Caki2 (cell line): ENCODE data around the gene TMEM119. TPM values are rescaled to one million over a fixed set of nuclear protein-coding genes. Genes with fewer than 3 reads are reported as not detected.
"Not testable (repeated sequence)": the region's sequence is repeated elsewhere in the genome, so short reads cannot be mapped to it uniquely, and the experiment has no call there.

ENCODE experiments used
- DNase-seq: peaks from one replicate; pipeline ENCODE4 v3.0.0-alpha.2; 2015; ENCODE audit warnings: low read depth
- in situ Hi-C: cut with HindIII; loops from 2 replicates; pipeline ENCODE4 v1.10.0; 2016; ENCODE audit warnings: low sequenced_read_pairs, low pct_unique_long_range_greater_than_20kb, mixed read lengths
- total RNA-seq: library from RNA; depleted of rRNA; stranded (reverse); fragments of >200 nt; shearing (Covaris generic); gene quantifications from 2 replicates; pipeline ENCODE4 v1.2.3, GENCODE V29; 2014; ENCODE audit warnings: low replicate concordance

The TMEM119 gene
- total RNA-seq, 1 experiment from 2014 or later, result not detected

GRCh38 chr12:108619369-108620160 lies 21.7 kb upstream of the TMEM119 start:
- in situ Hi-C loops, result no loop called here
- no peak for DNase-seq

GRCh38 chr12:108618953-108619274 lies 21.0 kb upstream of the TMEM119 start:
- in situ Hi-C loops, DNase-seq: not testable (repeated sequence)

- DNase-seq, result peak; percentile 68
- in situ Hi-C loops, result no loop called here
Measured at GRCh38 chr12:108618079-108618952, 20.4 kb upstream of the TMEM119 start.

DNA sequence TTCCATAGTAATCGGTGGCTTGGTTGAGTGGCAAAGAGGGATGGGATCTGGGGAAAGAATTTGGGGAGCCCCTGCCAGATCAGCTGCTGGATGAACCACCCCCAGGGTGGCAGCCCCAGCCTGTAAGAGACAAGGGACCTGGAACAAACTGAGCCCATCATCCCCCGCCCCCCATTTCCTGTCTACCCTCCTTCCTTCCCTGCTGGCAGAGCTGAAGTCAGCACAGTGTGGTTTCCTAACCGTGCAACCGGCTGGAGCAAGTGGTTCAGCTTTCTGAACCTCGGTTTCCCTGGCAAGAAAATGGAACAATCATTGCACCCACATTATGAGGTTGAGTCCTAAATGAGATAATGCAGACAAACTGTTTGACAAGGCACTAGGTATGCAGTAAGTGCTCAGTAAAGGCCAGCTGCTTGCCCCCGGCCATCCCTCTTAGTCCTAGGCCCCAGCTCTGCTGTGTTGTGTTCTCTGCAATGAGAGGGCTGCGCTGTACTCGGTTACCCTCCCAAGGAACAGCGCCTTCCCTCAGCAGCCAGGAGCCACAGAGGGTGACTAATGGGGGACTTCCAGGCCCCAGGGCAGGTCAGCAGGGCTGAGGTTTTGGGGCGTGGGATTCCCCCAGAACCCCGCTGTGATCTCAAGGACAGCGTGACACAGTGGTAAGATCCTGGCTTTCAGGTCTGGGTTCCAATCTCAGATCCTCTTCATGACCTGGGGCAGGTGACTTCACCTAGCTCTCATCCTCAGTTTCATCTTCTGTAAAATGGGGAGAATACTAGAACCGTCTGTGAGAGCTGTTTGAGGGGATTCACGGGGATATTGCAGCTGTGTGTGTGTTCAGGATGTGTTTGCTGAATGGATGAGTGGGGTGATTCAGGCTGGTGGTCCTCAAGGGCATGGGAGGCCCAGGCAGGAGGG lies 19.3 kb upstream of the TMEM119 start:
- DNase-seq, result no peak
- in situ Hi-C loops, result no loop called here

DNA sequence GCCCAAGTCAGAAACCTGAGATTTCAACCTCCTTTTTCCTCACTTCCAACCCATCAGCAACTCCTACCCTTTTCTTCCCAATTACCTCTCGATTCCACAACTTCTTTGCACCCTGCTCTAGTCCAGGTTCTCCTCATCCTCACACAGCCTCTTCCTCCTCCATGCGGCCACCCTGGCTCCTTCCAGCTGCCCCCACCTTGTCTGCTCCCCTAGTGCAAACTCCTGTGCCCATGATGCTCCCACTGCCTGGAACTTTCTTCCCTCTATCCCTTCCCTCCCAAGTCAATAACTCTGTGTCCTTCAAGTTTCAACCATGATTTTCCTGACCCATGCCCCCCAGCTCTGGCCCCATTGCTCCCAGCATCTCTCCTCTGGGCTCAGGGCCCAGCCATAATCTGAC lies 18.5 kb upstream of the TMEM119 start:
- DNase-seq, result no peak
- in situ Hi-C loops, result no loop called here

GRCh38 chr12:108615918-108616317 lies 18.0 kb upstream of the TMEM119 start:
- in situ Hi-C loops, result no loop called here
- no peak for DNase-seq

DNA sequence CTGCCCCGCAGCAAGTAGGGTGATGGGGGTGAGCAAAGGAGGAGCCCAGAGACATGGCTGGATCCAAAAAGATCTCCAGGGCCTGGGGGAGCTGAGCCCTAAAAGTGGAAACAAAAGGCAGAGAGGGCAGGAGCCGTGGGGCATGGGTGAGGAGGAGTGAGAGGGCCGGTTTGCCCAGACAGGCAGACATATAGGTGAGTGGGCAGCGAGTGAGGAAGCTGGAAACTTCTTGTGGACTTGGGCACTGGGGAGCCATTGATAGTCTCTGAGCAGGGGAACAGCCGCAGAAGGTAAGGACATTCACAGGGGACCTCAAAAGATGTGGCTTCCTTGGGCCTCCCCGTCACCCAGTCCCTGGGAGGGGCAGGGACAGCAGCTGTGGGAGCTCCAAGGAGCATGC lies 16.8 kb upstream of the TMEM119 start:
- DNase-seq, result no peak
- in situ Hi-C loops, result no loop called here

DNA sequence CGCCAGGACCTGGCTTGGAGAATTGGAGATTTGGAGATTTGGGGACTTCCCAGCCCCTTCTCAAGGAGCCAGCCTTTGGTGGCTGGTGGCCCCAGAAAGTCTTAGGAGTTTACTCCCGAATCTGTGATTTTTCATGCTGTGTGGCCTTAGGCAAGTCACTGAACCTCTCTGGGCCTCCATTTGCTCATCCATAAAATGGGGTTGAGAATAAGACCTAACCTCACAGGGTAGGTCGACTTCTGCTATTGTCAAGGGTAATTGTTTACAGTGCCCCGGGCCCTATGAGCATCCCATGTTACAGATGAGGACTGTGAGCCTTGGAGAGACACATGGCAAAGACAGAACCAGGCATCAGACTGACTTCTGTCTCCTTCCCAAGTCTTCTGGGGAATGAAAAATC lies 16.2 kb upstream of the TMEM119 start:
- no peak for DNase-seq
- in situ Hi-C loops, result no loop called here

DNA sequence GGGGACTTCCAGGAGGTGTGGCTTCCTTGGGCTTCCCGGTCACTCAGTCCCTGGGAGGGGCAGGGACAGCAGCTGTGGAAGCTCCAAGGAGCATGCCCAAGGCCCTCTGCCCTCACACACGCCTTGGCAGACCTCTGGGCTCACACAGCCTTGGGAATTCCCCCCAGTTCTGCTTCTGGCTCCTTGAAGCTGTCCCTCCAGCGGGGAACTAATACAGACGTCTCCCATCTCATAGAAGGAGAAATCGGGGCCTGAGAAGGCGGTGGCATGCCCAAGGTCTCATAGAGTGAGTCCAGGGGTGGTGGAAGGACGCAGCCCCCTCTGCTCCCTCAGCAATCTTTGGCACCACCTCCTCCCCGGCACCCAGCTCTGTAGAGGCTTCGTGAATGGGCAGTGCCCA lies 15.7 kb upstream of the TMEM119 start:
- peak; percentile 71 for DNase-seq
- in situ Hi-C loops, result no loop called here

DNA sequence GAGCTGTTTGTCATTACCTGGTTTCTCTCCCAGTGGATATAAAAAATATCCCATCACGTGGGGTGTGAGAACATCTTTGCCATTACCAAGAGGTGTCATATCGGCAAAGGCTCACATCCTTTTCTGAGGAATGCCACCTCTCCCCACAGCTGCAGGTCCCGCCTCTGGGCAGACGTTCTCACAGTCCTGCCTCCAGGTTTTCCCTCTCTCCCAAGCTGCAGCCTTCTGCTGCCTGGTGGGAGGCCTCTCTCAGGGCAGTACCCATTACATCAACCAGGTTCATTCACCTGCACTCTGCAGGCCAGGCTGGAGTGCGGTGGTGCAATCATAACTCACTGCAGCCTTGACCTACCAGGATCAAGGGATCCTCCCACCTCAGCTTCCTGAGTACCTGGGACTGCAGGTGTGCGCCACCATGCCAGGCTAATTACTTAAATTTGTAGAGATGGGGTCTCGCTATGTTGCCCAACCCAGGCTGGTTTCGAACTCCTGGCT lies 15.0 kb upstream of the TMEM119 start:
- in situ Hi-C loops, result no loop called here

DNA sequence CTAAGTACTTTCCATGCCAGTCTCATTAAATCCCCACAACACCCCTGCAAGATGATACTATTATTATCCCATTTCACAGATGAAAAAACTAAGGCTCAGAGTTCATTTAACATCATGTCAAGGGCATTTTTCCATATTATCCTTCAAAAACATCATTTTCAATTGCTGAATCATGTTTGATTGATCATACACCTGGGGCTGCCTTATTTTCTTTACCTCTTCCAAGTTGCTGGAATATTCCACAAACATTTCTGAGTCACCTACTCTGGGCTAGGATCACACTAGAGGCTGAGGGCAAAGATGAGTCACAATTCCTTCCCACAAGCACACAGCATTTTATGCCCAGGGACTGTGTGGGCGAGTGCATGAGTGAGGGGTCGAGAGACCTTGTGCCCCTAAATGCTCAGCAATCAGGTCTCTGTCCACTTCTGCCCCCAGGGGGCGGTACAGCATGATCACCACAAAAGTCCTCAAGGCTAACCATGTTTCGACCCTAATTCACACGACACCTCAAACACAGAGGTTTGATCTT lies 14.1 kb upstream of the TMEM119 start:
- peak; percentile 63 for DNase-seq
- in situ Hi-C loops, result no loop called here

More for the DNA sequence above, 15.0 kb upstream of the TMEM119 start:
- DNase-seq, result peak; percentile 51

DNA sequence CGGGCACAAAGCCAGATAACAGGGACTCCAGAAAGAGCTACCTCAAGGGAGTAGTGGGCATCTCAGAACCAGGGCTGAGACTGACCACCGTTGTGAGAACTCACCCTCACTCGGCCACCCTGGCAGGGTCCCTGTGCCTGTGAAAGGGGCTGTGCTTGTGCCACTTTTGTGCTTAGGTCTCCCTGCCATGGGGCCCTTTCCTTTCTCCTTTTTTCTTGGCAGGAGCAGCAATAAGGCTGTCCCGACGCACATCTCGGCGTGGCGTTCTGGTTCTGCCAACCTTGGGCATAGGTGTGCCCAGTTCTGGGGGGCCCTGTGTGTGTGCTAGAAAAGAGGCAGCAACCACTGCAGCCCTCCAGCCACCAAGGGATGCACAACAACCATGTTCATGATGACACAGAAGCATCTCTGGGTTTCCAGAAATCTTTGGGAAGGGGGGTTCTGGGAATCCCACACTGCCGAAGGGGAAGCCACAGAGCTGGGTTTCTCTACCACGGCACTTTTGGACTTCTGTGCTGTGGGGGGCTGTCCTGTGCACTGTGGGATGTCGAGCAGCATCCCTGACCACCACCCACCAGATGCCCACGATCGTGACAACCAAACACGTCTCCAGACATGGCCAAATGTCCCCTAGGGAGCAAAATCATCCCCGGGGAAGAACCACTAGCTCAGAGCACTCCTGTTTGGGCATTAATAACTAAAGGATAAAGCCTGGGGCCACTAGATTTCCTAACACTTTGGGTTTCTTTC lies 13.1 kb upstream of the TMEM119 start:
- DNase-seq, result no peak
- in situ Hi-C loops, result no loop called here

DNA sequence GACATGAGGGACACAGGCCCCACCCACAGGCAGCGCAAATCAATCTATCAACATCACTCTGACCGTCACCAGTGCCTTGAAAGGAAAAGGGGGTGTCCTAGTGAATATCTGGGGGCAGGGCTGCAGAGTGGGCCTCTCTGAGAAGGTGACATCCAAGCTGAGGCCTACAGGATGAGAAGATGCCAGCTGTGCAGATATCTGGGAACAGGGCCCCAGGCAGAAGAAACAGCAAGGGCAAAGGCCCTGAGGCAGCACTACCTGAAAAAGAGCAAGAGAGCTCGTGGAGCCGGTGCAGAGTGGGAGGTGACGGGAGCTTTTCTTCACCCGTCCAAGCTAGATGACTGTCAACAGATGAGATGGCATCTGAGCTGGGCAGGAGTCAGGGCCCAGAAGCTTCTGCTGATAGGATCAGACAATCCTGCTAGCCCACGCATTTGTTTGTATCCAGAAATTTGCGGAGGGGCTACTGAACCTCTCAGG lies 12.5 kb upstream of the TMEM119 start:
- in situ Hi-C loops, result no loop called here
- no peak for DNase-seq

DNA sequence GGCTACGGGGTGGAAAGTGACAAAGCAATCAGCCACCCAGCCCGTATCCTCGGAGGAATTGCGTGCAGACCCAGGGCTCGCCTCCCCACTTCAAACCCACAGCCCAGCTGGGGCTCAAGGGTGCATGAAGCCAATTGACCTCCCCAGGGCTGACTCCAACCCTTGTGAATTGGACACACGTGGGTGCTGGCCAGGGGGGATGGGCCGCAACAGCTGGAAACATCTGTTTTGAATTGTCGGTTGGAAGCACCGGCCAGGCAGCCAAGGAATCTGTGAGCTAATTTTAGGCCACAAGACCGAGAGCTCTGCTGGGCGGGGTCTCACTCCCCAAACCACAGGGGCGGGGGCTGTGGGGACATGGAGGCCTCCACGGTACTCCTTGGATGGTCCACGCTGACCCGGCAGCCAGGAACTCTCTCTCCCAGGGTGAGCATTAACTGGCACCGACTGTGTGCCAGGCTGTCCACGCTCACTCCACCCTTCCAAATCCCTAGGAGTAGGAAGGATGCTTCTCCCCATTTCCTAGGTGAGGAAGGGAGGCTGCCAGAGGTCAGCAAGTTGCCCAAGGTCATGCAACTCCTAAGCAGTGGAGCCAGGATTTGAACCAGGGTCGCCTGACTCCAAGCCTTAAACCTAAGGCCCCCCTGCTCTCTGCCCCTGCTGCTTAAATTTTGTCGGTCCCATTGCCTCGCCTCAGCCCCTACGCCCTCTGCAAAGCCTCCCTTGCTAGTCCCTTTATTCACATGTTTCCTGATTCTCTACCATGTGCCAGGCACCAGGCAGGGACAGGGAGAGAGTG lies 11.9 kb upstream of the TMEM119 start:
- in situ Hi-C loops, result no loop called here

DNA sequence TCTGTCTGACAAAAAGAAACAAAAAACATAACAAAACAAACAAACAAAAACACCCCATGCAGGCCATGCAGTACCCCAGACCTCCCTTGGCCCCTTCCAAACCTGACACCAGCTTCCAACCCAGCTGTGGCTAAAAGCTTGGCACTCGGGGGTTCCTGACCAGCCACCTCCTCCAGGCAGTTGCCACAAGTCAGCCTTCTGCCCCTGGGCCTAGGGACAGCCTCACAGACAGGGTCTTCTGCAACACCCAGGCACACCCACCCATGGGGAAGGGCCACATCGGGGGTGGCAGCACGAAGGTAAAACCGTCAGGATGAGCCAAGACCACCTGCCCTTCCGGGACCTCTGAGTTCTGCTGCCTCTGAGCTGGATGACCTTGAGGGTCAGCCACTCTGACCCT lies 10.7 kb upstream of the TMEM119 start:
- in situ Hi-C loops, result no loop called here
- DNase-seq, result no peak

More for the DNA sequence above, 11.9 kb upstream of the TMEM119 start:
- no peak for DNase-seq

GRCh38 chr12:108607981-108608600 lies 10.2 kb upstream of the TMEM119 start:
- in situ Hi-C loops, result no loop called here
- DNase-seq, result no peak
